Measurements from ENCODE around the gene RIC8A. TPM values are rescaled to one million over a fixed set of nuclear protein-coding genes. Genes with fewer than 3 reads are reported as not detected.

RIC8A gene
- total RNA-seq: 102 and 127 TPM in 2 replicates

DNA sequence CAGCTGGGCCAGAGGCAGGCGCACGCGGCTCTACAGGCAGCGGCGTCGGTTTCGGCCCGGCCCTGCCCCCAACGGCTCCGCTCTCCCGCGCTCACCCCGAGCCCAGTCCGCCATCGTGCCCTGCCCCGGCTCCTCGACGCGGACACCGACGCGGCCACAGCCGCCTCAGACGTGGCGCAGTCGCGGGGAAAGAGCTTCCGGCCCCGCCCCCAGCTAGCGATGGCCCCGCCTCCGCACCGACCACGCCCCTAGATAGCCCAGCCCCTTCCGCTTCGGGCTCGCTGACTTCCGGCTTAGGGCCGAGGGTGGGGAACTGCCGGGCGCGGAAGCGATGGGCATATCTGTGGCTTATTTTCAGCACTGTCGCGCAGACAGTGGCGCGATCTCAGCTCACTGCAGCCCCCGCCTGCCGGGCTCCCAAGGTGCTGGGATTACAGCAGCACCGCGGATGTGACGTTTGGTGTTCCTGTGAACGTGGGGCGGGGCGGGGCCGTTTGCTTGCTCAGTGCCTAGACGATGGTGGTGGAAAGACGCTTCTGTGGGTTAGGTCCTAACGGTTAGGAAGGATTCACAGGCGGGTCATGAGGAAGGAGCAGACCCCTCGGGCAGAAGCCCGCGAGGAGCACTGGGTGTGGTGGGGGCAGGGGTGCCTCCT, at the start of gene RIC8A, which contains the start of gene BET1L:
RIC8A (plus strand) TSS at position 501 of the 655 bp plus-strand sequence. CDS start 1,147 bp downstream, outside the sequence.
BET1L (minus strand) TSS at position 192 of the 655 bp plus-strand sequence; CDS start at position 114, 78 bp downstream.

DNA sequence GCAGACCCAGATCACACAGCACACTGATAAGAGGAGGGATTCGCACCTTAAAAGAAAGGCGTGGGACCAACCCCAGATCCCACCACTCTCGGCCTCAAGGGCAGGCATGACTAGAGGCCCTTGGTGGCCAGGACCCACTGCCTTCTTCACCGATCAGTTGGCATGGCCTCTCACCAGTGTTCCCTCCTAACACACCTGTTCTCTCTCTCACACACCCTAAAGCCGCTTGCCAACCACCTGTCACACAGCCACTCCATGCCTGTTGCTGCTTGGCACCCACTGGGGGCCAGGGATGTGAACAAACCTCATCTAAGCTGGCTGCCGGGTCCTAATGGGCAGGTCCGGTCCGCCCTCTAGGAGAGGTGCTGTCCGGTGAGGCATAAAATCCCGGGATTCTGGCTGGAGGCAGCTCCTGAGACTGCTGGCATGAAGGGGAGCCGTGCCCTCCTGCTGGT, 14.8 kb upstream of the RIC8A start, which contains the start of gene SCGB1C1:
SCGB1C1 (plus strand) TSS at position 405 of the 455 bp plus-strand sequence; CDS start at position 427, 22 bp downstream.

DNA sequence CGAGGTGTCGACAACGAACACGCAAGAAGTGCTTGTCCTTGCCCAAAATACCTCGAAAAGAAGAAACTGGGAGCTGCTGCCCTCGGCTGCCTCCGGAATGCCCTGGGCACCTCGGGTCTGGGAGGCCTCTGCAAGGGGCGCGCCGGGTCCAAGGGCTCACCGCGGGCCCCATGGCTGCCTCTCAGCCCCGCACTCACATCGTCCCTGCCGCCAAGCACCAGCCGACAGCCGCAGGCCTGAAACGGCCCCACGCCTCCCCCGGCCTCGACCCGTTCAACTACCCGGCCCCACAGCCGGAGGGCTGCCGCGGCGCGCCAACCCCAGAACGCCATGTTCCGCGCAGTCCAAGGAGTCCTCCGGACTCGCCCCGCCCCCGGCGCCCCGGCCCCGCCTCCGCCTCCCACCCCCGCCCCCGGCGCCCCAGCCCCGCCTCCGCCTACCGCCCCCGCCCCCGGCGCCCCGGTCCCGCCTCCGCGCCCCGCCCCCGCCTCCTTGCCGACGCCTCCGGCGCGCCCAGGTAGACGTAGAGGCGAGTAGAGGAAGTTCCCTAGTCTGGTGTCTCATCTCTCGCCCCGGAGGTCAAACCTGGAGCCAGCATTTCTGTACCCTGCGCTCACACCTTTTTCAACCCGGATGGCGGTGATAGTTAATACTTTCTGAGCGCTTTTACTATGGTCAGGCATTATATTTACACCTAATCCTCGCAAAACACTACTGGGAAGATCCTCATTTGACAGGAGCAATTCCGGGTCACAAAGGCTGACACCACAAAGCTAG, 28.7 kb downstream of the RIC8A start, which contains the start of gene SIRT3:
SIRT3 (minus strand) TSS at position 346 of the 777 bp plus-strand sequence; CDS start at position 332, 14 bp downstream.

DNA sequence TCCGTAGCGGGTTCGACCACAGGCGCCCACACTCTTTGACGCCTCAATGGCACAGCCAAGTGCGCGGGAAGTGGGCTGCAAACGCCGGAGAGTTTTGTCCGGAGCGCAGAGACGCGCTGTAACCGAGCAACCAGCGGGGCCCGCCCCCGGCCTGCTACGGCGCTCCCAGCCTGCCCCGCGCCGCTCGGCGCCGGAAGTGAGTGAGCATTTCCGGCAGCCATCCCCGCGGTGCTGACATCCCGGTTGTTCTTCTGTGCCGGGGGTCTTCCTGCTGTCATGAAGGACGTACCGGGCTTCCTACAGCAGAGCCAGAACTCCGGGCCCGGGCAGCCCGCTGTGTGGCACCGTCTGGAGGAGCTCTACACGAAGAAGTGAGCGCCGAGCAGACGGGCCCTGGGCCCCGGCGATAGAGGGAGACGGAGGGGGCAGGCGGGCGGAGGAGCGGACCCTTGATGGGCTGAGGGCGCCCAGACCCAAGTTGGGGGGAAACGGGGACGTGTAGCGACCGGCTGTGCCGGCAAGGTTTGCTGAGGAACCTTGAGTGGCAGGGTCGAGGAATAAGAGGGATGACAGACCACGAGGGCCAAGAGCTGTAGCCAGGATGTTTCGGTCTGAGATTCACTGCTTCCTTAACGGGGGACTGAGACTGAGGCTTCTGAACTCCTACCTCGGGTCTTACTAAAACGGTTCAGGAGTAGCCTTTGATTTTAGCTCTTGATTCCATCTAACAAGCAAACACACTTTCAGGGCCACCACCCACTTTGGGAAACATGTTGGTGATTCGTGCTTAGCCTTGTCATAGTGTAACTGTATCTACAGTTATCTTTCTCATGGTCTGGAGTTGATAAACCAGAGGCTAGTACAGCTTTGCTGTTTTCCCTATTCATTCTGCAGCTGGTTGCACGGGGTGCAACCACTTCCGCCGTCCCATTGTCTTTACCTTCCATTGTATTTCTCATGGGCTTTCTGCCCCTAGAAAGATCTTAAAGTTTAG, 29.6 kb downstream of the RIC8A start, which contains the start of gene PSMD13:
PSMD13 (plus strand) TSS at position 203 of the 994 bp plus-strand sequence; CDS start at position 277, 74 bp downstream.

Other genes starting within 250 kb of the RIC8A start
- gene SCGB1C1, start 14.6 kb upstream of the RIC8A start, total RNA-seq: not detected in 2 replicates
- gene BET1L, start 309 bp upstream of the RIC8A start, total RNA-seq: 32.9 and 33.6 TPM in 2 replicates
- gene SIRT3, start 28.6 kb downstream of the RIC8A start, total RNA-seq: 12.8 and 14.6 TPM in 2 replicates
- 126 and 140 TPM in 2 replicates for gene PSMD13, start 29.3 kb downstream of the RIC8A start, total RNA-seq
- gene NLRP6, start 70.7 kb downstream of the RIC8A start, total RNA-seq: not detected in 2 replicates
- gene PGGHG, start 81.4 kb downstream of the RIC8A start, total RNA-seq: 6.1 and 6.4 TPM in 2 replicates
- gene IFITM5, start 91.8 kb downstream of the RIC8A start, total RNA-seq: not detected in 2 replicates
- 317 and 338 TPM in 2 replicates for gene IFITM2, start 100.1 kb downstream of the RIC8A start, total RNA-seq
- gene IFITM1, start 106.3 kb downstream of the RIC8A start, total RNA-seq: 72.5 and 82.9 TPM in 2 replicates
- gene IFITM3, start 113.2 kb downstream of the RIC8A start, total RNA-seq: 256 and 282 TPM in 2 replicates
- gene B4GALNT4, start 161.8 kb downstream of the RIC8A start, total RNA-seq: 4.7 and 10.7 TPM in 2 replicates
- gene PKP3, start 186.5 kb downstream of the RIC8A start, total RNA-seq: 1.9 and 2.0 TPM in 2 replicates
- 25.1 and 29.9 TPM in 2 replicates for gene SIGIRR, start 207.3 kb downstream of the RIC8A start, total RNA-seq
- gene ANO9, start 234.3 kb downstream of the RIC8A start, total RNA-seq: under 0.01 TPM in 1 of 2 replicates, not detected in the other
- 32.4 and 33.9 TPM in 2 replicates for gene PTDSS2, start 242.6 kb downstream of the RIC8A start, total RNA-seq